Neural progenitor cell (in vitro differentiated cells): ENCODE results near the gene ZNF469. TPM values are rescaled to one million over a fixed set of nuclear protein-coding genes. Genes with fewer than 3 reads are reported as not detected.
A peak's percentile ranks its signal among the peaks of the same experiment; 100 is the strongest.

Source experiments
- DNase-seq: peaks from one replicate; pipeline ENCODE4 v3.0.0-alpha.2; 2016; ENCODE audit warnings: low spot score
- H2AFZ ChIP-seq: fragments of 200-600 bp; sonication (generic); replicated peaks from 2 replicates; pipeline ENCODE4 v1.6.1; 2016; ENCODE audit warnings: antibody characterized with exemption
- H3F3A ChIP-seq: fragments of 200-600 bp; sonication (generic); 2 replicates; pipeline ENCODE4 v1.6.1; 2016; ENCODE audit warnings: antibody characterized with exemption, low read depth
- H3K27ac ChIP-seq: fragments of 200-600 bp; sonication (generic); 2 replicates; pipeline ENCODE4 v1.5.1; 2016; ENCODE audit warnings: mild to moderate bottlenecking
- H3K27me3 ChIP-seq: fragments of 200-600 bp; sonication (generic); 2 replicates; pipeline ENCODE4 v1.6.1; 2016; ENCODE audit warnings: mild to moderate bottlenecking, moderate library complexity
- H3K36me3 ChIP-seq: fragments of 200-600 bp; sonication (generic); 2 replicates; pipeline ENCODE4 v1.5.1; 2016
- H3K4me1 ChIP-seq: fragments of 200-600 bp; sonication (generic); 2 replicates; pipeline ENCODE4 v1.6.1; 2016; ENCODE audit warnings: mixed run types
- H3K4me2 ChIP-seq: fragments of 200-600 bp; sonication (generic); 2 replicates; pipeline ENCODE4 v1.6.1; 2016
- H3K4me3 ChIP-seq: fragments of 200-600 bp; sonication (generic); 2 replicates; pipeline ENCODE4 v1.5.1; 2016
- H3K79me2 ChIP-seq: fragments of 200-600 bp; sonication (generic); 2 replicates; pipeline ENCODE4 v1.6.1; 2016; ENCODE audit warnings: low read depth
- H3K9ac ChIP-seq: fragments of 200-600 bp; sonication (generic); 2 replicates; pipeline ENCODE4 v1.6.1; 2016
- H3K9me3 ChIP-seq: fragments of 200-600 bp; sonication (generic); 2 replicates; pipeline ENCODE4 v1.5.1; 2016; ENCODE audit warnings: low read depth
- H4K20me1 ChIP-seq: fragments of 200-600 bp; sonication (generic); 2 replicates; pipeline ENCODE4 v1.6.1; 2016; ENCODE audit warnings: low read depth
- H3K27ac Mint-ChIP-seq: 3 replicates; pipeline ENCODE4 v1.8.0; 2021; ENCODE audit warnings: mixed read lengths
- H3K27me3 Mint-ChIP-seq: 2 replicates; pipeline ENCODE4 v1.8.0; 2022; ENCODE audit warnings: low read depth, mild to moderate bottlenecking, inconsistent platforms, moderate library complexity, mixed read lengths; ENCODE audit not compliant: insufficient read depth
- H3K36me3 Mint-ChIP-seq: 3 replicates; pipeline ENCODE4 v1.8.0; 2021; ENCODE audit warnings: mixed read lengths
- H3K4me1 Mint-ChIP-seq: 3 replicates; pipeline ENCODE4 v1.8.0; 2021; ENCODE audit warnings: mixed read lengths
- H3K4me3 Mint-ChIP-seq: 3 replicates; pipeline ENCODE4 v1.8.0; 2021; ENCODE audit warnings: mild to moderate bottlenecking, moderate library complexity, mixed read lengths
- H3K9me3 Mint-ChIP-seq: 3 replicates; pipeline ENCODE4 v1.8.0; 2020; ENCODE audit warnings: mixed read lengths
- EZH2 ChIP-seq: fragments of 200-600 bp; sonication (generic); IDR thresholded peaks from 2 replicates; pipeline ENCODE4 v1.6.1; 2017; ENCODE audit warnings: antibody characterized with exemption, mild to moderate bottlenecking, moderate library complexity
- EZH2phosphoT487 ChIP-seq: fragments of 200-600 bp; sonication (generic); IDR thresholded peaks from 2 replicates; pipeline ENCODE4 v1.6.1; 2017; ENCODE audit warnings: antibody characterized with exemption
- total RNA-seq: library from RNA; depleted of rRNA; stranded (reverse); fragments of >200 nt; gene quantifications from 2 replicates; pipeline ENCODE4 v1.2.3, GENCODE V29; 2015; ENCODE audit warnings: low replicate concordance
- TF ChIP-seq, protein P1 (sequence below): fragments of 200-600 bp; sonication (generic); IDR thresholded peaks from 2 replicates; pipeline ENCODE4 v1.5.1; 2017; ENCODE audit warnings: antibody characterized with exemption, mild to moderate bottlenecking

Gene ZNF469
- total RNA-seq, 1 donor from 2014 or later = 0.02 TPM

DNA sequence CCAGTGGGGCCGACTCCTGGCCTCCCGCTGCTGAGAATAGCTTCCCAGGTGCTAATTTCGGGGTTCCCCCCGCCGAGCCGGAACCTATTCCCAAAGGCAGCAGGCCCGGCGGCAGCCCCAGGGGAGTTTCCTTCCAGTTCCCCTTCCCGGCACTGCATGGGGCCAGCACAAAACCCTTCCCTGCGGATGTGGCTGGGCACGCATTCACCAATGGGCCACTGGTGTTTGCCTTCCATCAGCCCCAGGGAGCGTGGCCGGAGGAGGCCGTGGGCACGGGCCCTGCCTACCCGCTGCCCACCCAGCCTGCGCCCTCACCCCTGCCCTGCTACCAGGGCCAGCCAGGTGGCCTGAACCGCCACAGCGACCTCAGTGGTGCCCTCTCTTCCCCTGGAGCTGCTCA, 45.4 kb downstream of the ZNF469 start:
- Histone ChIP-seq H3K4me2 (no peak overlapping the region), H3K36me3 (no peaks in the 10 kb centered on the region), H3K9ac (no peak overlapping the region), H3K27ac (no peak overlapping the region), H2AFZ (no peak overlapping the region), H4K20me1 (no peaks in the 10 kb centered on the region), H3K27me3 (no peaks in the 10 kb centered on the region), H3F3A (no peaks in the 10 kb centered on the region), H3K9me3 (no peaks in the 10 kb centered on the region), H3K79me2 (no peaks in the 10 kb centered on the region), H3K4me1 (no peaks in the 10 kb centered on the region), H3K4me3 (no peak overlapping the region)
- TF ChIP-seq EZH2phosphoT487 (no peak), EZH2 (no peak)
- TF ChIP-seq, protein P1, sequence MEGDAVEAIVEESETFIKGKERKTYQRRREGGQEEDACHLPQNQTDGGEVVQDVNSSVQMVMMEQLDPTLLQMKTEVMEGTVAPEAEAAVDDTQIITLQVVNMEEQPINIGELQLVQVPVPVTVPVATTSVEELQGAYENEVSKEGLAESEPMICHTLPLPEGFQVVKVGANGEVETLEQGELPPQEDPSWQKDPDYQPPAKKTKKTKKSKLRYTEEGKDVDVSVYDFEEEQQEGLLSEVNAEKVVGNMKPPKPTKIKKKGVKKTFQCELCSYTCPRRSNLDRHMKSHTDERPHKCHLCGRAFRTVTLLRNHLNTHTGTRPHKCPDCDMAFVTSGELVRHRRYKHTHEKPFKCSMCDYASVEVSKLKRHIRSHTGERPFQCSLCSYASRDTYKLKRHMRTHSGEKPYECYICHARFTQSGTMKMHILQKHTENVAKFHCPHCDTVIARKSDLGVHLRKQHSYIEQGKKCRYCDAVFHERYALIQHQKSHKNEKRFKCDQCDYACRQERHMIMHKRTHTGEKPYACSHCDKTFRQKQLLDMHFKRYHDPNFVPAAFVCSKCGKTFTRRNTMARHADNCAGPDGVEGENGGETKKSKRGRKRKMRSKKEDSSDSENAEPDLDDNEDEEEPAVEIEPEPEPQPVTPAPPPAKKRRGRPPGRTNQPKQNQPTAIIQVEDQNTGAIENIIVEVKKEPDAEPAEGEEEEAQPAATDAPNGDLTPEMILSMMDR = no peak
- H3K9me3 Mint-ChIP-seq = no peaks in the 10 kb centered on the region
- H3K27ac Mint-ChIP-seq = no peak overlapping the region
- peaks cover 5% of the 10 kb centered on the region for H3K4me1 Mint-ChIP-seq
- no peak overlapping the region for H3K4me3 Mint-ChIP-seq
- peaks cover 6% of the 10 kb centered on the region for H3K27me3 Mint-ChIP-seq
- H3K36me3 Mint-ChIP-seq = no peaks in the 10 kb centered on the region
- no peak for DNase-seq

DNA sequence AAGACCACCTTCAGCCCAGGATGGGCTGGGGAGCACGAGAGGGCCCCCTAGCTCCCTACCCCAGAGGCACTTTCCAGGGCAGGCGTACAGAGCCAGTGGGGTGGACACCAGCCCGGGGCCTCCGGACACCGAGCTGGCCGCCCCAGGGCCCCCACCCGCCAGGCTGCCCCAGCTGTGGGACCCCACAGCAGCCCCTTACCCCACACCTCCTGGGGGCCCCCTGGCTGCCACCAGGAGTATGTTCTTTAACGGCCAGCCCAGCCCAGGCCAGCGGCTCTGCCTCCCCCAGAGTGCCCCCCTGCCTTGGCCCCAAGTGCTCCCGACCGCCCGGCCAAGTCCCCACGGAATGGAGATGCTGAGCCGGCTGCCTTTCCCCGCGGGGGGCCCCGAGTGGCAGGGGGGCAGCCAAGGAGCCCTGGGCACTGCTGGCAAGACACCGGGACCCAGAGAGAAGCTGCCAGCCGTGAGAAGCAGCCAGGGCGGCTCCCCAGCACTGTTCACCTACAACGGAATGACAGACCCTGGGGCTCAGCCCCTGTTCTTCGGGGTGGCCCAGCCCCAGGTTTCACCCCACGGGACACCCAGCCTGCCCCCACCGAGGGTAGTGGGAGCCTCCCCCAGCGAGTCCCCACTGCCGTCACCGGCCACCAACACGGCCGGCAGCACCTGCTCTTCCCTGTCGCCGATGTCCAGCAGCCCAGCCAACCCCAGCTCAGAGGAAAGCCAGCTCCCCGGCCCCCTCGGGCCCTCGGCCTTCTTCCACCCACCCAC, 46.0 kb downstream of the ZNF469 start:
- Mint-ChIP-seq H3K27ac (no peak overlapping the region), H3K4me3 (no peak overlapping the region), H3K9me3 (no peaks in the 10 kb centered on the region), H3K4me1 (peaks cover 5% of the 10 kb centered on the region), H3K27me3 (peaks cover 6% of the 10 kb centered on the region), H3K36me3 (no peaks in the 10 kb centered on the region)
- no peaks in the 10 kb centered on the region for H3K4me1 ChIP-seq
- H3F3A ChIP-seq = no peaks in the 10 kb centered on the region
- no peaks in the 10 kb centered on the region for H4K20me1 ChIP-seq
- no peaks in the 10 kb centered on the region for H3K9me3 ChIP-seq
- no peak for DNase-seq
- TF ChIP-seq, protein P1 = peak; percentile 22
- no peak for TF ChIP-seq EZH2phosphoT487
- H3K4me3 ChIP-seq = no peak overlapping the region
- no peak overlapping the region for H2AFZ ChIP-seq
- H3K36me3 ChIP-seq = no peaks in the 10 kb centered on the region
- H3K4me2 ChIP-seq = no peak overlapping the region
- H3K9ac ChIP-seq = no peak overlapping the region
- no peaks in the 10 kb centered on the region for H3K27me3 ChIP-seq
- no peak overlapping the region for H3K27ac ChIP-seq
- no peaks in the 10 kb centered on the region for H3K79me2 ChIP-seq

DNA sequence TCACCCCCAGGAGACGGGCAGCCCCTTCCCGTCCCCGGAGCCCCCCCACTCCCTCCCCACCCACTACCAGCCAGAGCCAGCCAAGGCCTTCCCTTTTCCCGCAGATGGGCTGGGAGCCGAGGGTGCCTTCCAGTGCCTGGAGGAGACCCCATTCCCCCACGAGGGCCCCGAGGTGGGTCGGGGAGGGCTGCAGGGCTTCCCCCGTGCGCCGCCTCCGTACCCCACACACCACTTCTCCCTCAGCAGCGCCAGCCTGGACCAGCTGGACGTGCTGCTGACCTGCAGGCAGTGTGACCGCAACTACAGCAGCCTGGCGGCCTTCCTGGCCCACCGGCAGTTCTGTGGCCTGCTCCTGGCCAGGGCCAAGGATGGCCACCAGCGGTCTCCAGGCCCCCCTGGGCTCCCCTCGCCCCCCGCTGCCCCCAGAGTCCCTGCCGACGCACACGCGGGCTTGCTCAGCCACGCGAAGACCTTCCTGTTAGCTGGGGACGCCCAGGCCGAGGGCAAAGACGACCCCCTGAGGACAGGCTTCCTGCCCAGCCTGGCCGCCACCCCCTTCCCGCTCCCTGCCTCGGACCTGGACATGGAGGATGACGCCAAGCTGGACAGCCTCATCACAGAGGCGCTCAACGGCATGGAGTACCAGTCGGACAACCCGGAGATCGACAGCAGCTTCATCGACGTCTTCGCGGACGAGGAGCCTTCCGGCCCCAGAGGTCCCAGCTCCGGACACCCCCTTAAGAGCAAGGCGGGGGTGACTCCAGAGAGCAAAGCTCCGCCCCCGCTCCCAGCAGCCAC, 46.8 kb downstream of the ZNF469 start:
- no peak for DNase-seq
- no peaks in the 10 kb centered on the region for H3K4me1 Mint-ChIP-seq

More for the DNA sequence above, 46.8 kb downstream of the ZNF469 start:
- H3K27me3 ChIP-seq = no peaks in the 10 kb centered on the region
- Mint-ChIP-seq H3K4me3 (no peak overlapping the region), H3K9me3 (no peaks in the 10 kb centered on the region), H3K27ac (no peak overlapping the region), H3K36me3 (no peaks in the 10 kb centered on the region), H3K27me3 (peaks cover 2% of the 10 kb centered on the region)
- H3K4me3 ChIP-seq = no peak overlapping the region
- H2AFZ ChIP-seq = no peak overlapping the region
- no peak overlapping the region for H3K9ac ChIP-seq
- no peaks in the 10 kb centered on the region for H3F3A ChIP-seq
- no peaks in the 10 kb centered on the region for H4K20me1 ChIP-seq
- H3K4me1 ChIP-seq = no peaks in the 10 kb centered on the region
- no peaks in the 10 kb centered on the region for H3K79me2 ChIP-seq
- H3K9me3 ChIP-seq = no peaks in the 10 kb centered on the region
- H3K27ac ChIP-seq = no peak overlapping the region
- TF ChIP-seq EZH2phosphoT487 (no peak), EZH2 (no peak)
- TF ChIP-seq, protein P1 = no peak
- no peaks in the 10 kb centered on the region for H3K36me3 ChIP-seq
- H3K4me2 ChIP-seq = no peak overlapping the region
